Kasumi-1 (cell line): ENCODE results near the gene GREM1.

Experiments
- DNase-seq, 2 experiments: peaks; one replicate each; lab custom pipeline; 2025; lab: John Stamatoyannopoulos, UW

The GREM1 gene

DNA sequence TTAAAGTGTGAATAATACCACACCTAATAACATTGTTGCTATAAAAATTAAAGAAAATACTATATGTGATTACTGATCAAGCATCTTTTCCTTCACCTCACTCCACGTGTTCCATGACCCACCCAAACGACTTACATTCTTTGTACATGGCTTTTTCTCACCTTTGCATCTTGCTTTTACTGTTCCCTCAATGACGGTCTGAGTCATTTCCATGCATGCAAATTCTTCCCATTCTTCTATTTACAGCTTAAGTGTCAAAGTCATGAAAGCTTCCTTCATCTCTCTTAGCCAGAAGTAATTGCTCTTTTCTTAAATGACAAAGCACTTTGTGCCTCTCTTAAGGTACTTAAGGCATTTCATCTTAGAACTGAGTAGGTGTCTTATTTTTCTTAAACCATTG lies 64.0 kb downstream of the GREM1 start:
- DNase-seq, result no peak

GRCh38 chr15:32784581-32784980 lies 66.8 kb downstream of the GREM1 start:
- DNase-seq, result no peak

DNA sequence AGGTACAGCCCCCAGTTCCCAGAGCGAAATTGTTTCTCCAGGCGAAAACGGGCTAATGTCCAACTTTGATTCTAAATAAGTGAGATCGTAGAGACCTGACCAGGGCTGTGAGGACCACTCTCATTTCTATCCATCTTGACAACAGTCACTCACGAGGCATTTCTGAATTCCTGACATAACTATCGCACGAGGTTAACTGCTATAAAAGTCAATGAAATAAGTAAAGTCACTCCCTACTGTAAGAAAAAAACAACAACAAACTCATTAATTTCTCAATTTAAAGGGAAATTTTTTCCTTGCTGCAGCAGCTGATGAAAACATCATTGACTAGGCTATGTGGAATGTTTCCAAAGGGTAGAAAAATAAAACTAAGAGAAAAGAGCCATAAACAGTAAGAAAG lies 69.1 kb downstream of the GREM1 start:
- DNase-seq, result no peak

DNA sequence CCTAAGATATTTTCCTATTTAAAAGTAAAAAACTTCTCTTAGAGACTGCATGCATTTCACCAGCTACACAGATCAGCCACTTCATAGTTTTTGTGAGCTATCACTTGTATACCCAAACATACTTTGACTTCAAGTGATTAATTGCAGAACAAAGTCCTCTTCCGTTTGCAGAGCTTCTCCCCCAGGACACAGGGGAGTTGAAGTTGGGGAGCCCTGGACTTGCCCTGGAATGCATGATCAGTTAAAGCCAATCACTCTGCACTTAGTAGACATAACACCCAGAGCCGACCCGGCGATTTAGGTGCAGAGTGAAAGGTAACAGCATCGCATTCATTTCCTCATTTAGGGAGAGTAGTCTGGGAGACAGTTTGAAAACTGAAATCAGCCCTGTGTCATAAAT lies 70.1 kb downstream of the GREM1 start:
- DNase-seq, result no peak

DNA sequence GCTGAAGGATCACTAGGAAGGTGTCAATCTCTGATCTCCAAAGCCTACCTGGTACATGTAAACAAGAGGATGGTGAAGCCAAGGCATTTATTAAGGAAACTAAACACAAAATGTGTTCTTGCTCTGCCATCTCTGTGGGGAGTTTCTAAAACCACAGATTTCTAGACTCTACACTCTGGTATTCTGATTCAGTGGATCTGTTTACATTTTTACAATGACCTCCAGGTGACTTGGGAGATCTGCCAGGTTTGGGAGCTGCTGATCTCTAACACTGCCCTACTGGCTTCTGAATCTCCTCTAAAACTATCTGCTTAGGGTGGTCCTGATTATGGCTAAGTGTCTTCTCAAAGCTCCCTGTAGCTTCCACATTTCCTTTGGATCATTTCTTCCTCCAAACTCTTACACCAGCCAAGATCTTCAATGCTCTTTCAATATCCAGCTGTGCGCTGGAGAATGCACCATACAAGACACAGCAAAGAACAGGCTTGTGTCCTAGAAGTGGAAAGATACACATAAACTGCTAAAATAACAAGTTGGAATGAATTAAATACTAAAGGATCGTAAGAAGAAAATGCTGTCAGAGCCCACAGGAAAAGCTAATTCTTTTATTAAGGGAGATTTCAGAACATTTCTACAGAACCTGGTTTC lies 72.7 kb downstream of the GREM1 start:
- no peak for DNase-seq

DNA sequence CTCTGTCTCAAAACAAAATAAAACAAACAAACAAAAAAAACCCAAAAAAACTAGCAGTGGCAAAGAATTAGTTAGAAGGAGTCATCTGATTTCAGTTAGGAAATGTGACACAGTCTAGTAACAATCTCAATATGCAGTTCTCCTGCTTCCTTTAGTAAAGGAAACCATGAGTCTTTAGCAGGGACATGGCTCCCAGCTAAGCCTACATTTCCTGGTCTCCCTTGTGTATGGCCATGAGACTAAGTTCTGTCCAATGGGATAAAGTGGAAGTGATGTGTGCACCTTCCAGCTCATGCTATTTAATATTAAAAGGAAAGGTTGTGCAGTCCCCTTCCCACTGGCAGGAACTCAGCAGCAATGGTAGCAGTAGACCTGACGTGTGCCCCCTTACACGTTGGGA lies 74.6 kb downstream of the GREM1 start:
- DNase-seq, result no peak
